HEK293 (cell line): Measurements from ENCODE around the gene RAB40C.

ENCODE experiments used
- CTCF ChIA-PET: fragments of 350-600 bp; formaldehyde crosslinking; extraction: SDS; loops from one replicate; lab custom pipeline; 2021; ENCODE audit warnings: antibody characterized with exemption; lab: Yijun Ruan, JAX
- POLR2A ChIA-PET: fragments of 300-600 bp; formaldehyde crosslinking; extraction: SDS; loops from one replicate; lab custom pipeline; 2020; ENCODE audit warnings: antibody characterized with exemption, inconsistent platforms; lab: Yijun Ruan, JAX
- H3K27ac ChIP-seq: fragments of 200-500 bp; sonication (Bioruptor generic); 2 replicates; pipeline ENCODE4 v1.5.1; 2014; ENCODE audit warnings: low read depth, low read length, control low read depth, inconsistent platforms; ENCODE audit errors: extremely low read depth
- H3K36me3 ChIP-seq, 2 experiments: fragments of 200-500 bp in 1 of 2; sonication (Bioruptor generic) in 1 of 2; 1 replicate in 1 of 2; 2 replicates in 1 of 2; pipeline ENCODE4 v1.5.1; 2014 to 2017; ENCODE audit warnings: inconsistent platforms in 2 of 2, low read length in 2 of 2; ENCODE audit not compliant: control insufficient read depth in 2 of 2, insufficient read depth in 1 of 2
- H3K4me1 ChIP-seq: fragments of 200-500 bp; sonication (Bioruptor generic); 2 replicates; pipeline ENCODE4 v1.5.1; 2014; ENCODE audit warnings: mild to moderate bottlenecking, low read length, inconsistent platforms; ENCODE audit not compliant: control insufficient read depth, insufficient read depth
- H3K4me3 ChIP-seq: 2 replicates; pipeline ENCODE4 v1.5.1; 2011; ENCODE audit warnings: low read depth, mild to moderate bottlenecking, control low read depth, low read length, moderate library complexity
- H3K9me3 ChIP-seq: fragments of 200-500 bp; sonication (Bioruptor generic); 2 replicates; pipeline ENCODE4 v1.5.1; 2014; ENCODE audit warnings: low read depth, low read length, inconsistent platforms; ENCODE audit not compliant: control insufficient read depth, insufficient read depth
- GLIS1 ChIP-seq: fragments of 450-650 bp; formaldehyde crosslinking; IDR thresholded peaks from 2 replicates; pipeline ENCODE4 v1.5.1; 2016; ENCODE audit warnings: missing biosample characterization, missing genetic modification characterization
- HOXA7 ChIP-seq: sonication (generic); formaldehyde crosslinking; IDR thresholded peaks from 2 replicates; pipeline ENCODE4 v1.8.1; 2022; ENCODE audit warnings: missing genetic modification reagents, borderline replicate concordance
- IKZF3 ChIP-seq: fragments of 450-650 bp; IDR thresholded peaks from 2 replicates; pipeline ENCODE4 v1.5.0; 2018; ENCODE audit warnings: missing biosample characterization, mild to moderate bottlenecking, missing genetic modification characterization, moderate library complexity
- KLF1 ChIP-seq: fragments of 450-650 bp; formaldehyde crosslinking; IDR thresholded peaks from 2 replicates; pipeline ENCODE4 v1.5.1; 2016; ENCODE audit warnings: missing biosample characterization, missing genetic modification characterization
- KLF16 ChIP-seq: fragments of 450-650 bp; formaldehyde crosslinking; IDR thresholded peaks from 2 replicates; pipeline ENCODE4 v1.5.1; 2017; ENCODE audit warnings: missing biosample characterization, missing genetic modification characterization
- PATZ1 ChIP-seq: fragments of 450-650 bp; formaldehyde crosslinking; IDR thresholded peaks from 2 replicates; pipeline ENCODE4 v1.5.1; 2016; ENCODE audit warnings: missing biosample characterization, missing genetic modification characterization
- PRDM4 ChIP-seq: fragments of 450-650 bp; formaldehyde crosslinking; IDR thresholded peaks from 2 replicates; pipeline ENCODE4 v1.5.1; 2017; ENCODE audit warnings: missing biosample characterization, missing genetic modification characterization
- PRDM6 ChIP-seq: fragments of 450-650 bp; formaldehyde crosslinking; IDR thresholded peaks from 2 replicates; pipeline ENCODE4 v1.5.1; 2017; ENCODE audit warnings: missing biosample characterization, missing genetic modification characterization
- SCRT1 ChIP-seq: fragments of 450-650 bp; formaldehyde crosslinking; IDR thresholded peaks from 2 replicates; pipeline ENCODE4 v1.5.1; 2016; ENCODE audit warnings: missing biosample characterization, missing genetic modification characterization, borderline replicate concordance
- SP2 ChIP-seq: fragments of 450-650 bp; formaldehyde crosslinking; IDR thresholded peaks from 2 replicates; pipeline ENCODE4 v1.5.1; 2016; ENCODE audit warnings: missing biosample characterization, missing genetic modification characterization
- YY2 ChIP-seq: fragments of 450-650 bp; formaldehyde crosslinking; IDR thresholded peaks from 2 replicates; pipeline ENCODE4 v1.5.1; 2016; ENCODE audit warnings: missing biosample characterization, missing genetic modification characterization
- ZBTB48 ChIP-seq: fragments of 450-650 bp; formaldehyde crosslinking; IDR thresholded peaks from 2 replicates; pipeline ENCODE4 v1.5.1; 2016; ENCODE audit warnings: missing biosample characterization, missing genetic modification characterization
- ZBTB7A ChIP-seq: fragments of 450-650 bp; formaldehyde crosslinking; IDR thresholded peaks from 2 replicates; pipeline ENCODE4 v1.5.1; 2016; ENCODE audit warnings: low read depth, missing biosample characterization, missing genetic modification characterization
- ZBTB8A ChIP-seq: fragments of 450-650 bp; formaldehyde crosslinking; IDR thresholded peaks from 2 replicates; pipeline ENCODE4 v1.5.1; 2016; ENCODE audit warnings: missing biosample characterization, missing genetic modification characterization
- ZNF174 ChIP-seq: fragments of 450-650 bp; formaldehyde crosslinking; IDR thresholded peaks from 2 replicates; pipeline ENCODE4 v1.5.0; 2017; ENCODE audit warnings: missing biosample characterization, mild to moderate bottlenecking, missing genetic modification characterization
- ZNF2 ChIP-seq: fragments of 450-650 bp; formaldehyde crosslinking; IDR thresholded peaks from 2 replicates; pipeline ENCODE4 v1.5.1; 2016; ENCODE audit warnings: missing biosample characterization, missing genetic modification characterization
- ZNF23 ChIP-seq: fragments of 450-650 bp; formaldehyde crosslinking; IDR thresholded peaks from 2 replicates; pipeline ENCODE4 v1.5.1; 2016; ENCODE audit warnings: missing biosample characterization, missing genetic modification characterization, borderline replicate concordance
- ZNF26 ChIP-seq: fragments of 450-650 bp; formaldehyde crosslinking; IDR thresholded peaks from 2 replicates; pipeline ENCODE4 v1.5.1; 2016; ENCODE audit warnings: missing biosample characterization, missing genetic modification characterization
- ZNF341 ChIP-seq: fragments of 450-650 bp; formaldehyde crosslinking; IDR thresholded peaks from 2 replicates; pipeline ENCODE4; 2016; ENCODE audit warnings: low read depth, missing biosample characterization, missing genetic modification characterization
- ZNF37A ChIP-seq: fragments of 450-650 bp; IDR thresholded peaks from 2 replicates; pipeline ENCODE4 v1.5.1; 2018; ENCODE audit warnings: missing biosample characterization, missing genetic modification characterization
- ZNF404 ChIP-seq: fragments of 450-650 bp; formaldehyde crosslinking; IDR thresholded peaks from 2 replicates; pipeline ENCODE4 v1.5.1; 2017; ENCODE audit warnings: missing biosample characterization, missing genetic modification characterization
- ZNF48 ChIP-seq: fragments of 450-650 bp; formaldehyde crosslinking; IDR thresholded peaks from 2 replicates; pipeline ENCODE4 v1.5.1; 2016; ENCODE audit warnings: missing biosample characterization, missing genetic modification characterization
- ZNF585B ChIP-seq: fragments of 450-650 bp; formaldehyde crosslinking; IDR thresholded peaks from 2 replicates; pipeline ENCODE4 v1.5.1; 2016; ENCODE audit warnings: missing biosample characterization, missing genetic modification characterization
- ZNF621 ChIP-seq: fragments of 450-650 bp; formaldehyde crosslinking; IDR thresholded peaks from 2 replicates; pipeline ENCODE4 v1.5.1; 2017; ENCODE audit warnings: missing biosample characterization, missing genetic modification characterization
- ZNF701 ChIP-seq: fragments of 450-650 bp; formaldehyde crosslinking; IDR thresholded peaks from 2 replicates; pipeline ENCODE4 v1.5.1; 2016; ENCODE audit warnings: missing biosample characterization, missing genetic modification characterization
- ZNF791 ChIP-seq: fragments of 450-650 bp; formaldehyde crosslinking; IDR thresholded peaks from 2 replicates; pipeline ENCODE4 v1.5.1; 2016; ENCODE audit warnings: missing biosample characterization, missing genetic modification characterization
- ZSCAN18 ChIP-seq: fragments of 450-650 bp; formaldehyde crosslinking; IDR thresholded peaks from 2 replicates; pipeline ENCODE4 v1.5.1; 2016; ENCODE audit warnings: missing biosample characterization, missing genetic modification characterization

Gene RAB40C

GRCh38 chr16:637081-638018, 47.5 kb downstream of the RAB40C start:
- Histone ChIP-seq H3K4me3 (peak overlapping the region; percentile 87), H3K36me3 (peaks cover 0 to 20% of the 10 kb centered on the region in 2 experiments; a peak in 1 of 3 replicates), H3K4me1 (peaks cover 6% of the 10 kb centered on the region; the same call in 1 of the 2 replicates), H3K27ac (peak overlapping the region; percentile 82; the same call in 1 of the 2 replicates), H3K9me3 (no peaks in the 10 kb centered on the region)
- ChIA-PET CTCF (interaction anchor here (1.2 to 1.5 kb wide), 3 partner anchors 11 to 47 kb away, joined by 3 to 6 read pairs (median 5); no protein-coding TSS in a partner anchor), POLR2A (interaction anchor here (0.9 to 2.0 kb wide), 6 partner anchors 10 to 49 kb away, joined by 3 to 10 read pairs (median 4); partner anchors contain the start of genes JMJD8 and WDR90)
- TF ChIP-seq KLF16 (tag by site-specific recombination) (no peak), PATZ1 (tag by site-specific recombination) (peak; percentile 23; the same call in 1 of the 2 replicates), ZBTB48 (tag by site-specific recombination) (no peak), ZNF26 (tag by site-specific recombination) (no peak), YY2 (no peak), ZNF174 (tag by site-specific recombination) (no peak), SP2 (tag by site-specific recombination) (0 out of 2 replicates have a peak, but pooled peaks have one; percentile 4), KLF1 (tag by site-specific recombination) (peak; percentile 69), ZSCAN18 (no peak), ZNF621 (tag by site-specific recombination) (no peak), PRDM6 (no peak), GLIS1 (tag by site-specific recombination) (0 out of 2 replicates have a peak, but pooled peaks have one; percentile 10), ZNF585B (no peak), ZNF23 (tag by site-specific recombination) (no peak), ZNF404 (tag by site-specific recombination) (no peak), ZBTB8A (tag by site-specific recombination) (peak; percentile 82), SCRT1 (tag by site-specific recombination) (no peak), ZNF791 (tag by site-specific recombination) (no peak), ZNF37A (no peak), ZBTB7A (no peak), ZNF48 (tag by site-specific recombination) (no peak), PRDM4 (tag by site-specific recombination) (no peak), ZNF701 (tag by site-specific recombination) (no peak), ZNF341 (tag by site-specific recombination) (no peak), HOXA7 (CRISPR knock-in tag) (no peak), IKZF3 (no peak), ZNF2 (tag by site-specific recombination) (no peak)
